Measurements from ENCODE around the gene TEX13D.
"Not testable (repeated sequence)": the region's sequence is repeated elsewhere in the genome, so short reads cannot be mapped to it uniquely, and the experiment has no call there.

TEX13D gene

DNA sequence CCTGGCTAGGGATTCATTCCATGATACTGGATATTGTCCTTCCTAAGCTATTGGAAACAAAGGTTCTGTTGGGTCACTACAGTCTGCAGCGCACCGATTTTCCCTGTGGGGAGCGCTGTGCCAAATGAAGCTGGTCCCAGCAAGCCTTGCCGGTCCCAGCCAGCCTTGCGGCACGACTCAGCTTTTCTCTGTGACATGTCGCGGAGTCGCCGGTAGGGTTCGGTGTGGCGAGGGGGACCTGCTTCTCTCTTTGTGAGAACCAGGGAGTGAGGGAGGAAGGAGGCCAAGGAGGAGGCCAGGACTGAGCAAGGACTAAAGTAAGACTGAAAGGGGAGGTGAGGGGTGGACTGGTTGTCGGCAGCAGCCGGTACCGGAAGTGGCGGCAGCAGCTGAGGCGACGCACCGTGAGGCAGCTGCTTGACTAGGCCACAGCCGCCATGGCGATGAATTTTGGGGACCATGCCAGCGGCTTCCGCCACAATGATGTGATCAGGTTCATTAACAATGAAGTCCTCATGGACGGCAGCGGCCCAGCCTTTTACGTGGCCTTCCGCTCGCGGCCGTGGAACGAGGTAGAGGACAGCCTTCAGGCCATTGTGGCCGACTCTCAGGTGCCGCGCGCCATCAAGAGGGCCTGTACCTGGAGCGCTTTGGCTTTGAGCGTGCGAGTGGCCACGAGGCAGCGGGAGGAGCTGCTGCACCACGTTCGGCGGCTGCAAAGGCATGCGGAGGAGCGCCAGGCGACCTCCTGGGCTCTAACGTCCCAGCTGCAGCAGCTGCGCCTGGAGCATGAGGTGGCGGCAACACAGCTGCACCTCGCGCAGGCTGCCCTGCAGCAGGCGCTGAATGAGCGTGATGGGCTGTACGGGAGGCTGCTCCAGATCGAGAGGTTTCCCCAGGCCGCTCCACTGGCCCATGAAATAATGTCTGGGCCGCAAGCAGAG, at the start of gene TEX13D:
Gene TEX13D, plus strand, starts transcription at position 180 of the 944 bp plus-strand sequence. Its CDS starts 258 bp downstream, at position 438.
- no peak for DNase-seq

DNA sequence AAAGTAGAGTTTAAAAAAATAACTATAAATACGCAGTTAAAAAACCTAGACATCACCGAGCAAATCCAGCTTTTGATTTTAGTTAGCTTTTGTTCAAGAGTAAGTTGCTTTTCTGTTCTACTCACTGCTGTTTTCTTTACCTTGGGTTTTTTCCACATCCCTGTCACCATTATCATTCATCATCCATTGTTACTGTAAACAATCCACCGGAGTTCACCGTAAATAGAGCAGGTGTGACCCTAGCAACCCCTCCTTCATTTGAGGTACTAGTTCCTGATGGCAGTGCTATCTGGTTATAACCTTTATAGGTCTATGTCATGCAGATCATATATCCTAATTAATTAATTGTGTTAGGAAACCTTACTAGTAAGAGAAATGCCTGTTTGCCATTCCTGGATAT, 43.0 kb upstream of the TEX13D start:
- peak; percentile 84 for DNase-seq

DNA sequence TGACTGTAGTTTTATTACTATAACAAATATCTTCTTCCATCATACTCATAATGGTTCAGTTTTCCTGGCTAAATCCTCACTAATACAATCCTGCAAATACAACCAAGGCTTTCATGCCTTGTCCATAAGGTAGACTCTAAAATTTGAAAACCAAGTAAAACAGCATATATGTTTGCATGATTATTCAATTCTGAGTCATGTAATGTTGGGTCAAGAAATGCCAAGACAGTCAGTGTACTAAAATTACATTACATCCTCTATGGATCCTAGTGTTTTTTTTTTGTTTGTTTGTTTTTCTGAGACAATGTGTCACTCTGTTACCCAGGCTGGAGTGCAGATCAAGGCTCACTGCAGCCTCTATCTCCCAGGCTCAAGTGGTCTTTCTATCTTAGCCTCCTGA, 38.6 kb upstream of the TEX13D start:
- DNase-seq, result peak; percentile 5

DNA sequence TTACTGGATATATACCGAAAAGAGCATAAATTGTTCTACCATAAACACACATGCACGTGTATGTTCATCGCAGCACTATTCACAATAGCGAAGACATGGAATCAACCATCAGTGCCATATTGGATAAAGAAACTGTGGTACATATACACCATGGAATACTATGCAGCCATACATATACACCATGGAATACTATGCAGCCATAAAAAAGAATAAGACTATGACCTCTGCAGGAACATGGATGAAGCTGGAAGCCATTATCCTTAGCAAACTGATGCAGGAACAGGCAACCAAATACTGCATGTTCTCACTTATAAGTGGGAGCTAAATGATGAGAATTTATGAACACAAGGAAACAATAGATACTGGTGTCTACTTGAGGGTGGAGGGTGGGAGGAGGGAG, 33.1 kb upstream of the TEX13D start:
- DNase-seq, result not testable (repeated sequence)

DNA sequence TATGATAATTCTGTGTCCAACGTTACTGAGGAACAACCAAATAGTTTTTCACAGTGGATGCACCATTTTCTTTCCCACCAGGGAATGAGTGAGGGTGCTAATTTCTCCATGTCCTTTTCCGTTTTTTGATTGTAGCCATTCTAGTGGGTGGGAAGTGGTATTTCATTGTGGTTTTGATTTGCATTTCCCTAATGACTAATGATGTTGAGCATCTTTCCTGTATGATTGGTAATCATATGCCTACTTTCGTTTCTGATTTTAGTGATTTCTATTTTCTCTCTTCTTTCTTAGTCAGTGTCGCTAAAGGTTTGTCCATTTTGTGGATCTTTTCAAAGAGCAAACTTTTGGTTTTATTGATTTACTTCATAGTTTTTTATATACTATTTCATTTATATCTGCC, 32.1 kb upstream of the TEX13D start:
- DNase-seq, result no peak

DNA sequence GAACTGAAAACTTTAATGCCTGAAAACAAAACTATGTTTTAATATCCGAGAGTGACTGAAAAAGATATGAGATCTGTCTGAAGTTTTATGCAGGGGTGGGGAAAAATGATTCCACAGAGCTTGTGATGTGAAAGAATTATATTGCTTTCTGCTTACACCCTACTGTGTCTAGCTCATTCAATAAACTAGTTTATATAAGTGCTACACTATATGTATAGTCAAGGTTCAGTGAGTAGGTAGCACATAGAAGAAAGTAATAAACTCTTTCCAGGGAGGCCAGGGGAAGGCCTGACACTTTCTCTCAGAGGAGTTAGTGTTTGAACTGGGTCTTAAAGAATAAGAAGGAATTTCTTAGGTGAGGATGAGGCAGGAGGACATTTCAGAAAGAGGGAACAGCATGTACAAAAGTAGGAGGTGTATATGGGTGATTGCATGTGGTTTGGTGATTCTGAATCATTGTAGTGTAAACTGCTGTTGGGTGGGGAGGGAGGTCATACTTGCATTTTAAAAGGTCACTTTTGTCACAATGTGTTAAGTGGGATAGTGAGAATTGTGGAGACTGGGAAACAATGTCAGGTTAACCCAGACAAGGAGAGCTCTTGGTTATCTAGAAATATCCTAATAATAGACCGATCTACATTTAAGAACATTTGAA, 25.1 kb upstream of the TEX13D start:
- peak; percentile 55 for DNase-seq

DNA sequence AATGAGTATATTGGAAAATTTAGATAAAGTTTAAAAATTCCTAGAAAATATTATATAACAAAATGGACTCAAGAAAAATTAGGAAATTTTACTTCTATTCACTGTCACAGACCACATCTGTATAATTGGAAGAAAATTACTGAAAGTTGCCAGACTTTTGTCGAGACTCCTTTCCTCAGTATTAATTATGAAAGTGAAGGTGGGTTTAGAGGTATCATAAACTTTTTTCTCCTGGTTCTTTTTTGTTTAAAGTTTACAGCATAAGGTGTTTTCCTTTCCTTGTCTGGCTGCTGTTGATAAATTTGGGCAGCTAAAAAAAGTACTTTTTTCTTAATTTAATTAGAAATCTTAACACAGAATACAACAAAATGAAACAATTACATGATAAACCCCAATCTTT, 6.7 kb upstream of the TEX13D start:
- no peak for DNase-seq

DNA sequence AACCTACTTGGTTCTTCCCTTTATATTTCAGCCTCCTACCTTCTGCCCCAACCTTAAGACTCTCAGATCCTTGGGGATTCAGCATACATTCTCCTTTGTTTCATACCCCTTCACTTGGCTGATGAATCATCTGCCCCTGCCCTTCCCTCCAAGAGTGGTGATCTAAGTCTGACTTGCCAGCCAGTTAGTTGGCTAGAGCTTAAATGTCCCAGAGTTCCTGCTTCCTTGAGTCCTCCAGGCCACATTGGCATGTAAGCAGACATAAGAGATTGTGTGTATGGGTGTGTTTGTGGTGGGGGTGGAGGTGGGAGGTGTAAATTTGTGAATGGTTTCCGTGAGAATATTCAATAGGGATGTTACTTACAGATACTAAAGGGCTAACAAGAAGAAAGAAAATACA, 3.7 kb upstream of the TEX13D start:
- DNase-seq, result peak; percentile 13

DNA sequence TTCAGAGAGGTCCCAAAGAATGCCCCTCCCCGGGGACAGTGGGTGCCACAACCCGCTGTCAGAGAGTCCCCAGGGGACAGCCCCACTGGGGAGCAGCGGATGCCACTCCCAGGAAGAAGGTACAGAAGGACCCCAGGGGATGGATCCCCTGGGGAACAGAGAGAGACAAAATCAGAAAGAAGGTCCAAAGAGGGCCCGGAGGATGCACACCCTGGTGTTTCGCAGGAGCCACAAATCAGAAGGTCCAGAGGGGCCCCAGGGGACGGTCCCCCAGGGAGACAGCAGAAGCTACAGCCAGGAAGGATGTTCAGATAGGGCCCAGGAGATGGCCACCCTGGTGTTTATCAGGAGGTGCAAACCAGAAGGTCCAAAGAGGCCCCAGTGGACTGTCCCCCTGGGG, 1.4 kb downstream of the TEX13D start:
- no peak for DNase-seq

DNA sequence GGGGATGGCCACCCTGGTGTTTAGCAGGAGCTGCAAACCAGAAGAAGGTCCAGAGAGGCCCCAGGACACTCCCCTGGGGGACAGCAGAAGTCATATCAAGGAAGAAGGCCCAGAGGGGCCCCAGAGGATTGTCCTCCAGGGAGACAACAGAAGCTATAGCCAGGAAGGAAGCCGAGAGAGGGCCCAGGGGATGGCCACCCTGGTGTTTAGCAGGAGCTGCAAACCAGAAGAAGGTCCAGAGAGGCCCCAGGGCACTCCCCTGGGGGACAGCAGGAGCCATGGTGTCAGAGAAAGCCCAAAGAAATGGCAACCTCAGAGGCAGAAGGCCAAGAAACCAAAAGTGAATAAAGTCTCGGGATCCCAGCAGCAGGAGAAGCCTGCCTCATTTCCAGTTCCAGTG, 2.1 kb downstream of the TEX13D start:
- not testable (repeated sequence) for DNase-seq

DNA sequence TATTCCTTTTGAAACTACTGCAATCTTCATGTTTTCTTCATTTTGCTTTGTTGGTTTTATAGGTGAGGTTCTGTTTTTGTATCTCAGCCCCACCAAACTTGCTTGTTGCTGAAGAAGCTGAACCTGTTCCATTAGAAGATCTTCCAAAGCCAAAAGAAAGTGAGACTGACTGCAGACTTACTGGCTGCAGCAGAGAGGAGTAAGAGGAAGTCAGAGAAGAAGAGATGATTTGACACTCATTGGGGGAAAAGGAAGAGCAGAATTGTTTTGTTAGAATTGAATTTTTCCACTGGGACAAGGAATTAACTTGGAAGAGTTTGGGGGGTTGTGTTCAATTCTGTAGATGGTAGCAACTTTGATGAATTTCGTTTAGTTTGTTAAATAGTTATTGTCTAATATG, 3.1 kb downstream of the TEX13D start:
- no peak for DNase-seq

DNA sequence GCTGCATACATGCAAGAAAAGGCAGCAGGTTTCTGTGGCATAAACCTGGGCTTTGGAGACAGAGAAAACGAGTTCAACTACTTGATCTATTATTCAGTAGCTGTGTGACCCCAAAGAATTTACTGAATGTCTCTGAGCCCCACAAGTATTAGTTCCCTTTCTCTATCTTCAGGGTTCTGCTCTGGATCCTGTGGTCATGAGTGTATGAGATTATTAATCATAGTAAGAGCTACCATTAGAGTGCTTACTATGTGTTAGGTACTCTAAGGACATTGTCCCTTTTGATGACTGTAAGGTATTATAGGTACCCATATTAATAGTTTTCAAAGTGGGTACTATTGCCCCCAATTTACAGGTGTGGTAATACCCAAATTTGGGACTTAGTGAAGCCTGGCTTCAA, 5.5 kb downstream of the TEX13D start:
- DNase-seq, result no peak

DNA sequence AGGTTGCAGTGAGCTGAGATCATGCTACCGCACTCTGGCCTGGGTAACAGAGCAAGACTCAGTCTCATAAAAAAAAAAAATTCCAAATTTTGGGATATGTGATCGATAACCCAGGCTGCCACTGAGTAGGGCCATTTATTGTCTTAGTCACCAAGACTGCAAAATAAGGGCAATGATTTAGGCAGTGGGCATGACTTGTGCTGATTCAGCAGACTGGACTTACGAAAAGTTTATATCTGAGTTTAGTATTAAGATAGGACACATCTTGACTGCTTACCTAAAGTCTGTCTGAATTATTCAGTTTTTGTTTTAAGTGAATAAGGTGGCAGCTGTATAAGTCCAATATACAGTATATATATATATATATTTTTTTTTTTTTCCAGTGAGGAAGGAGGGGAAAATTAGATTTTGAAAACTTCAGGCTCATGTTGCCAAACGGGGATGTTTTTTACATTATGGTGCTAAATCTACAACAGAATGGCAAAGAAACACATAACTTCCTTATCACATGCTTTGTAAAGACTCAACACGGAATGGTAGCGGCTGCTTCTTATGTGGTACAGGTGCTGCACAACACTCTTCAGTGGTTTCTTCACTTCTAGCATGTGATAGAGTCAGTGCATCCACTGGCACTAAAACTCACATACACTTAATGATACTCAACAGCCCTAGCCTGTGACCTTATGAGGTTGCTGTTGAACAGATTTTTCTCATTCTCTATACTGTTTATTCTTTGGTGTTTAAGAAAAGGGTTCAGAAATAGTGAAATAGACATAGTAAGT, 6.5 kb downstream of the TEX13D start:
- no peak for DNase-seq

DNA sequence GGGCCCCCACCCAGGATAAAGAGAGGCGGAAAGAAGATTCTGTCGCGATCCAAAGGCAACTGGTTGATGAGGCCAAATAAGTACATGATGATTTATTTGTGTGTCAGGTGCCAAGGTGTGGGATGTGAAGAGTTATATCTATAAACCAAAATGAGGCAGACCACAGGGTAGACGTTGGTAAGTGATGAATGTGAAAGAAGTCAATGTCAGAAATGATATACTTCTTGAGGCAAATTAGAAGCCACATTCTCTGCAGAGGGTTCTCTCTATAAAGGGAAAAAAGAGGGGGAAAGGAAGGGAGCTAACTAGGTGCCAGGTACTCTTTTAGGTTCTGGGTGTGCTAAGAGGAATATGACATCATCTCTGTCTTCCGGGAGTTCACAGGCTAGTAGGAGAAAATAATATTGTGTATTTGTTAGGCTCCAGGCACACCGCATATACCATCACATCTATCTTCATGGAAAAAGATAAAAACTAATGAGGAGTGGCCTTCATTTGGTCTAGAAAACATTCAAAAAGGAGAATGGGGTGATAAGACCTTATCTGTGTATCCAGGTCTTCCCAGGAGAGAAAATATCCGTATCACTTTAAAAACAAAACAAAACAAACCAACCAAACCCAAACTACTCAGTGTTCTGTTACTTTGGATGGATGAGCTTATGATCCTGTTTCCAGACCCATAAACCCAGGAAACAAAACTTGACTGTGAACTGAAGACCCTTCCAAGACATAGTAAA, 9.1 kb downstream of the TEX13D start:
- no peak for DNase-seq

DNA sequence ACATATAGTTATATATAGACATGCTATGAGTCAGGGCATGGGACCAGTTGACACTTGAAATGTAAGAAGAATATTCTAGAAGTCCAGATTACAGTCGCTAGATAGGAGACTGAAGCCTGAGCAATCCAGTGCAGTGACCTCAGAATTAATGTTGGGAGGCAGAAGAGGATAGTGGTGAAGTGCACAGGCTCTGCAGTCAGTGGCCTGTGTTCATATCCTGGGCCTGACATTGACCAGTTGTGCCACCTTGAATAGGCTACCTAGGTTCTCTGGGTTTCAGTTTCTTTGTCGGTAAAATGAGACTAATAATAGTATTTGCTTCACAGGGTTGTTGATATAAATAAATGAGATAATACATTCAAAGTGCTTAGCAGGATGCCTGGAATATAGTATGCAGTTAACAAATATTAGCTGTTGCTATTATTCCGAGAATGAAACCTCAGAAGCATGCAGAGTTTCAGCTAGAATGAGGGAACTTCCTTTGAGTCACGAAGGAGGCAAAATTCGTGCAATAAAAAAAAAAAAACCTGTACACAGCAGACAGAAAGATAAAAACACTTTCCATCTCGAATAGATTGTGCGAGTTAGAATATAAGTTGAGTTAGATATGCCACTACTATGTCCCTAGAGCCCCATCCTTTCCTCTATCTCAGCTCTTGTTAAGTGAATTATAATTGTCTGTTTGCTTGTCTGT, 9.9 kb downstream of the TEX13D start:
- DNase-seq, result no peak

DNA sequence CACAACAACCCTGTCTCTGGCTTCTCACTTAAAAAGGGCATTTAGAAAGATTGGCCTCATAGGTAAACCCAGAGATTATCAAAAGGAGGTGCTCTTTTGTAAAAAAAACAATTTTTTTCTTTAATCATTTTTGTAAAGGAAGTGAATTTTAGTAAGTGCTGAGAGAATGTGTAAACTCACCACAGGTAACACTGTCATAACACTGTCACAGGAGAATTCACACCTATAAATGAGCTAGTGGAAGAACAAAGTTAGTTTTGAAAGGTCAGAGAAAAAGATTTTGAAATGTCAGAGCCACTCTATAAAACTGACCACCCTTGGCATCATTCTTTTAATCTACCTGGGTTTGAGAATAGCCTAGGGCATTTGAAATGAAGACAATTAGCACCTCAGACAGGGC, 10.6 kb downstream of the TEX13D start:
- DNase-seq, result no peak

DNA sequence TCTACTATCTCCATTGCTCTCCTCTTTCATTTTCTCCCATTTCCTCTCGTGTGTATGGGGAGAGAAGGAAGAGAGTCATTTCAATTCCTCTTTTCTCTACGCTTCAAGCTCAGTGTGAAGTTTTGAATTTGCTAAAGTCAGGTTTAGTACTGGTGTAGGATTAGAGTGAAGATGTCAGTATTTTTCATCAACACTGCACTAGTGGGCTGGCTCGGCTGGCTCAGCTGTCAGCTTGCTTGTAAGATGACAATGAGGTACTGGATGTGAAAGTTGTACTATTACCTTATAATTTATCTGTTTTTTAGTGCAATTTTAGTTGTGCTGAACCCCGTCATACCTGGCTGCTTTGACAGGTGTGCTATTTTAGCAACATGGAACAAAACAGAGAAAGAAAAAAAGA, 11.8 kb downstream of the TEX13D start:
- DNase-seq, result no peak

DNA sequence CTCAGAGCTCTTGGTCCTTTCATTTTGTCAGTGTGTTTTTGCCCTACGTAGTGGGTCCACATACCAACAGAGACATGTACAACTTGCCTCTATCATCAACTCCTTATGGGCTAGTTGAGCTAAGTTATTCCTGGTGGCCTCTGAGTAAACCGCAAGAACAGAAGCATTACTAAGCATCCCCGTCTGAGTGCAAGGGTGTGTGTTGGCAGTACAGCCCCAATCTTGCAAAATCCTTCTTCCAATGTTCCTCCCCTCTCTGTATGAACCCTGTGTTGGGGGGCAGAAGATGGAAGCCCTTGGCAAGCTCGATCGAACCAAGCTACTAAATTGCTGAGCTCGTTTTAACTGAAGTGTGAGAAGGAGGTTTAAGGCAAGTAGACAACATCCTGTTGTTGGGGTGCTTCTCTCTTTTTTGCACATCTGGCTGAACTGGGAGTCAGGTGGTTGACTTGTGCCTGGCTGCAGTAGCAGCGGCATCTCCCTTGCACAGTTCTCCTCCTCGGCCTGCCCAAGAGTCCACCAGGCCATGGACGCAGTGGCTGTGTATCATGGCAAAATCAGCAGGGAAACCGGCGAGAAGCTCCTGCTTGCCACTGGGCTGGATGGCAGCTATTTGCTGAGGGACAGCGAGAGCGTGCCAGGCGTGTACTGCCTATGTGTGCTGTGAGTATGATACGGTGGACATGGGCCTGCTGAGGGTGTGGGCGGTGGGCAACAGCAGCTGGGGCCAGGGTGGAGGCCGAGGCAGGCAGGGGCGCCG, 13.8 kb downstream of the TEX13D start, which contains the start of gene SH2D1A:
Gene SH2D1A, plus strand, starts transcription at position 447 of the 760 bp plus-strand sequence. Its CDS starts 80 bp downstream, at position 527.
- no peak for DNase-seq

DNA sequence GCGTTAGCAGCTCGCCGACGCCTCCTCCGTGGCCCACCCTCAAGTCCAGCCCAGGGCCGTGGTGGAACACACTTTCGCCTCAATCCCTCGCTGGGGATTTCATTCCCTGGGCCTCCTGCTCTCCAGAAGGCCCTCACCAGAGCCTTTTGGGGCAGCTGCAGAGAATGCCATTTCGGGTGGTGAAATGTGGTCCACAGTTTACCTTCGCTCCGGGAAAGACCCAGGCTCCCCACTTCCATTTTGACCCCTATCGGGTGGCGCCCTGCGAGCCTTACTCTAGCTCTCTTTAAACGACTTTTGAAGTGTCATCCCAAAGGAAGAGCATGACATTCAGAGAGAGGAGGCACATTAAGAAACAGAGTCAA, 14.4 kb downstream of the TEX13D start:
- DNase-seq, result no peak

DNA sequence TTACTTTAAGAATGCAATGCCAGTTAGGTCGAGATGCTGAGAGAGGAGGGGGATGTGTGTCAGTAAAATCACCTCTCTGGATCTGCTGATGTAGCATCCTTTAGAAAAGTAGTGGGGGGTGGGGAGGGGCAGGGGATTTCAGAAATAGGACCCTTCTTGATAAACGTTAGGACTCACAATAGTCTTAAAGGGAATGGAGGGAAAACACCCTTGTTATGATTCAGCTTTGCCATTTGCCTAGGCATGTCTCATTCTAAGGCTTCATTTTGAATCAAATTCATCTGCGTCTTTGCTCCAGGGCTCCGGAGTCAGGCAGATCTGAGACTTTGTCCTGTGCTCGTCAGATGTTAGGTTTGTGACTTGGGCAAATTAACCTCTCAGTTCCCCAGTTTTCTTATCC, 14.8 kb downstream of the TEX13D start:
- DNase-seq, result no peak

DNA sequence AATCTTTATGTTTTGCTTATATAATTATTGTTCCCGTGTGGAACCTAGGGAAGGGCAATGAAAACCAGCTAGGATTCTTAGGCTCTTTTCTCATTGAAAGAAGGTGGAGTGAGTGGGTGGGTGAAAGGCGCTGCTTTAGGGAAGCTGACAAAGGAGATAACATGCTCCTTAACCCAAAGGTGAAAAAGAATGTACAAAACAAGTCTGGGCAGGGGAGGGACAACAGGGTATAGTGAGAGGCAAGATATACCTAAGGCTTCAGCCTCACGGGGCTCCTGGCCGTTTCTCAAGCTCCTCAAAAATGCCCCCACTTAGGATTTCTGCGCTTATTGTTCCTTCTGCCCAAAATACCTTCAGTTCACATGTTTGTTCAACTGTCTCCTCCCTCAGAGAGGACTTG, 15.7 kb downstream of the TEX13D start:
- DNase-seq, result no peak
